GM12878 (cell line): ENCODE results near the gene DNMT1. TPM values are rescaled to one million over a fixed set of nuclear protein-coding genes. Genes with fewer than 3 reads are reported as not detected.
A peak's percentile ranks its signal among the peaks of the same experiment; 100 is the strongest.

ENCODE experiments used
- ATF7 ChIP-seq: fragments of 450-650 bp; IDR thresholded peaks from 2 replicates; pipeline ENCODE4 v1.6.1; 2016; ENCODE audit warnings: low read depth, mild to moderate bottlenecking
- BCL3 ChIP-seq: IDR thresholded peaks from 2 replicates; pipeline ENCODE4 v1.6.1; 2011; ENCODE audit warnings: borderline replicate concordance, low read depth, mild to moderate bottlenecking, moderate library complexity, low read length; ENCODE audit not compliant: insufficient read depth, poor library complexity, severe bottlenecking
- BHLHE40 ChIP-seq, 2 experiments: fragments of 450-650 bp in 1 of 2; IDR thresholded peaks; 2 replicates each; pipeline ENCODE4 v1.6.1; 2011 to 2017; ENCODE audit warnings: low read depth in 2 of 2, borderline replicate concordance in 1 of 2, improper control_type of control experiment in 1 of 2, low read length in 1 of 2, mild to moderate bottlenecking in 1 of 2
- CTCF ChIP-seq, 3 experiments: IDR thresholded peaks in 2 of 3; conservative IDR thresholded peaks in 1 of 3; 2 replicates each; pipeline ENCODE4 v1.5.1; 2011; ENCODE audit warnings: low read depth in 3 of 3, low read length in 3 of 3, mild to moderate bottlenecking in 3 of 3, control low read depth in 2 of 3, moderate library complexity in 2 of 3, inconsistent platforms in 1 of 3, mixed read lengths in 1 of 3; ENCODE audit not compliant: control insufficient read depth in 2 of 3, insufficient read depth in 1 of 3; ENCODE audit errors: extremely low read depth in 1 of 3
- EED ChIP-seq: sonication (generic); IDR thresholded peaks from 2 replicates; pipeline ENCODE4 v1.6.1; 2016; ENCODE audit warnings: antibody characterized with exemption, low read depth
- ESRRA ChIP-seq: IDR thresholded peaks from 2 replicates; pipeline ENCODE4 v1.6.1; 2012; ENCODE audit warnings: mild to moderate bottlenecking, low read length, improper control_type of control experiment
- FOXM1 ChIP-seq: IDR thresholded peaks from 2 replicates; pipeline ENCODE4 v1.6.1; 2012; ENCODE audit warnings: low read depth, mild to moderate bottlenecking, inconsistent platforms, low read length, moderate library complexity
- GABPA ChIP-seq: IDR thresholded peaks from 2 replicates; pipeline ENCODE4 v1.6.1; 2014; ENCODE audit warnings: antibody characterized with exemption, low read depth, mild to moderate bottlenecking, inconsistent platforms
- GATAD2B ChIP-seq: fragments of 450-650 bp; conservative IDR thresholded peaks from 2 replicates; pipeline ENCODE4 v1.6.1; 2017; ENCODE audit warnings: low read depth, mild to moderate bottlenecking, moderate library complexity
- IKZF1 ChIP-seq: fragments of 450-650 bp; conservative IDR thresholded peaks from 2 replicates; pipeline ENCODE4 v1.6.1; 2017; ENCODE audit warnings: antibody characterized with exemption, mild to moderate bottlenecking
- IKZF2 ChIP-seq, 2 experiments: fragments of 450-650 bp; IDR thresholded peaks; 2 replicates each; pipeline ENCODE4 v1.6.1; 2017; ENCODE audit warnings: mild to moderate bottlenecking in 2 of 2, moderate library complexity in 2 of 2
- JUNB ChIP-seq: IDR thresholded peaks from 2 replicates; pipeline ENCODE4 v1.6.1; 2016; ENCODE audit warnings: antibody characterized with exemption, mild to moderate bottlenecking
- MTA3 ChIP-seq: IDR thresholded peaks from 2 replicates; pipeline ENCODE4 v1.6.1; 2012; ENCODE audit warnings: low read length, inconsistent platforms, borderline replicate concordance
- MYB ChIP-seq: fragments of 150-350 bp; IDR thresholded peaks from 2 replicates; pipeline ENCODE4 v1.6.1; 2014; ENCODE audit warnings: mild to moderate bottlenecking, low read depth, low read length, borderline replicate concordance
- NBN ChIP-seq: fragments of 450-650 bp; IDR thresholded peaks from 2 replicates; pipeline ENCODE4 v1.6.1; 2016
- NFIC ChIP-seq: IDR thresholded peaks from 2 replicates; pipeline ENCODE4 v1.6.1; 2012; ENCODE audit warnings: low read depth, mild to moderate bottlenecking, inconsistent platforms, low read length, moderate library complexity
- NFYB ChIP-seq: IDR thresholded peaks from 2 replicates; pipeline ENCODE4 v1.6.1; 2011; ENCODE audit warnings: low read depth, mild to moderate bottlenecking, low read length, improper control_type of control experiment, moderate library complexity; ENCODE audit not compliant: insufficient read depth
- PAX5 ChIP-seq: IDR thresholded peaks from 2 replicates; pipeline ENCODE4 v1.6.1; 2011; ENCODE audit warnings: low read depth, low read length, borderline replicate concordance
- POLR2AphosphoS2 ChIP-seq: IDR thresholded peaks from 2 replicates; pipeline ENCODE4 v1.6.1; 2011; ENCODE audit warnings: low read depth, mild to moderate bottlenecking, low read length, improper control_type of control experiment, moderate library complexity
- RAD21 ChIP-seq: IDR thresholded peaks from 2 replicates; pipeline ENCODE4 v1.6.1; 2011; ENCODE audit warnings: mild to moderate bottlenecking, low read depth, low read length, moderate library complexity; ENCODE audit not compliant: insufficient read depth
- SP1 ChIP-seq: IDR thresholded peaks from one replicate; pipeline ENCODE4 v1.6.1; 2011; ENCODE audit warnings: low read depth, low read length
- SREBF1 ChIP-seq: IDR thresholded peaks from 2 replicates; pipeline ENCODE4 v1.6.1; 2012; ENCODE audit warnings: mild to moderate bottlenecking, low read length
- ZBTB40 ChIP-seq: fragments of 450-650 bp; IDR thresholded peaks from 2 replicates; pipeline ENCODE4 v1.6.1; 2016; ENCODE audit warnings: mild to moderate bottlenecking, moderate library complexity, borderline replicate concordance
- polyA plus RNA-seq, 11 experiments: library from polyadenylated mRNA; depleted of rRNA in 4 of 11; unstranded in 6 of 11; stranded (reverse) in 5 of 11; fragments of >200 nt; fragmentation: Nextera tagmentation in 4 of 11; fragmentation: Illumina TruSeq in 1 of 11; extraction: Ambion mirVana in 4 of 11; extraction: Trizol in 1 of 11; gene quantifications; 1 replicate in 1 of 11; 2 replicates in 10 of 11; pipeline versions ENCODE4 v1.2.1 to v1.2.3, GENCODE V29; 2011 to 2016; ENCODE audit warnings: inconsistent platforms in 2 of 11, missing spikeins in 2 of 11, low read depth in 1 of 11
- total RNA-seq, 4 experiments: library from RNA; depleted of rRNA in 3 of 4; stranded (reverse); fragments of >200 nt in 3 of 4; fragmentation: Illumina TruSeq in 1 of 4; extraction: Trizol in 1 of 4; gene quantifications; 2 replicates each; pipeline versions ENCODE4 v1.2.1 to v1.2.3, GENCODE V29; 2013 to 2021

DNMT1 gene
- total and polyA plus RNA-seq, 10 of the 15 experiments (the other 5 are each of a cell fraction or from before 2014, with no cell fraction given), result 70.0 to 290 (median 133) TPM

- peak; percentile 68 for TF ChIP-seq MYB
- TF ChIP-seq ESRRA, result no peak
- TF ChIP-seq ZBTB40, result peak; percentile 85
- peak; percentile 67 for TF ChIP-seq BCL3
- TF ChIP-seq BHLHE40 (IDR thresholded peaks at IDR 0.05; ENCODE audit: borderline replicate concordance in 1 of 2, low read depth in 2 of 2, low read length in 1 of 2), result peak; percentile 43 to 57; a peak in 2 of 4 replicates
- no peak for TF ChIP-seq JUNB
- TF ChIP-seq CTCF (IDR thresholded peaks at IDR 0.05 in 2 of 3, conservative IDR thresholded peaks at IDR 0.05 in 1 of 3; ENCODE audit: control insufficient read depth in 2 of 3, extremely low read depth in 1 of 3, insufficient read depth in 1 of 3, low read depth in 3 of 3, low read length in 3 of 3), result peak; percentile 71 to 73 (median 73)
- 0 out of 2 replicates have a peak, but pooled peaks have one; percentile 17 for TF ChIP-seq ATF7
- peak; percentile 88 for TF ChIP-seq EED
- TF ChIP-seq GABPA, result no peak
- TF ChIP-seq SREBF1, result no peak
- peak; percentile 92 for TF ChIP-seq FOXM1
- peak; percentile 85; the same call in 1 of the 2 replicates for TF ChIP-seq MTA3
- TF ChIP-seq POLR2AphosphoS2, result peak; percentile 14; the same call in 1 of the 2 replicates
- peak; percentile 76 to 78 for TF ChIP-seq IKZF2 (IDR thresholded peaks at IDR 0.05)
- peak; percentile 68 for TF ChIP-seq RAD21
- TF ChIP-seq PAX5, result peak; percentile 85; the same call in 1 of the 2 replicates
- peak; percentile 57; the same call in 1 of the 2 replicates for TF ChIP-seq GATAD2B
- peak; percentile 67; the same call in 1 of the 2 replicates for TF ChIP-seq NBN
- peak; percentile 82 for TF ChIP-seq IKZF1
- 0 out of 2 replicates have a peak, but pooled peaks have one; percentile 8 for TF ChIP-seq NFYB
- peak; percentile 85 for TF ChIP-seq NFIC
- TF ChIP-seq SP1, result peak; percentile 88
Measured at GRCh38 chr19:10219678-10220077, 24.9 kb upstream of the DNMT1 start (continued).
